Kidney capillary endothelial cell (primary cell): ENCODE data around the gene FOXP3.

Experiments used
- DNase-seq: peaks from one replicate; pipeline ENCODE4 v3.0.0-alpha.2; 2018; ENCODE audit warnings: low spot score

Gene FOXP3

DNA sequence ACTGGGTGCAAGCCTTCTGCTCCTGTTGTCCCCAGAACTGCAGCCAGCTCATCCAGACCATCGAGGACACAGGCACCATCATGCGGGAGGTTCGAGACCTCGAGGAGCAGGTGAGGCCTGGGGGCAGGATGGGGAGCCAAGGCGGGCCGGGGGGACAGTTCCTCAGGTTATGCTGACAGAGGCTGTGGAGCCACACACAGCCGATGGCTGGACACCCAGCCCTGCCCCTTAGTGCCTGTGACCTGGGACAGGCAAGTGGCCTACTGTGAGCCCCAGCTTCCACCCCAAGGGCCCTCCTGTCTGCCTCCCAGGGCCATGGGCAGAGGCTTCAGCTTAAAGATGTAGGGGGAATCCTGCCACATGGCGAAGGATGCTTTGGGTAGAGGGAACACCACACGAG, 14.9 kb downstream of the FOXP3 start:
- DNase-seq = no peak

DNA sequence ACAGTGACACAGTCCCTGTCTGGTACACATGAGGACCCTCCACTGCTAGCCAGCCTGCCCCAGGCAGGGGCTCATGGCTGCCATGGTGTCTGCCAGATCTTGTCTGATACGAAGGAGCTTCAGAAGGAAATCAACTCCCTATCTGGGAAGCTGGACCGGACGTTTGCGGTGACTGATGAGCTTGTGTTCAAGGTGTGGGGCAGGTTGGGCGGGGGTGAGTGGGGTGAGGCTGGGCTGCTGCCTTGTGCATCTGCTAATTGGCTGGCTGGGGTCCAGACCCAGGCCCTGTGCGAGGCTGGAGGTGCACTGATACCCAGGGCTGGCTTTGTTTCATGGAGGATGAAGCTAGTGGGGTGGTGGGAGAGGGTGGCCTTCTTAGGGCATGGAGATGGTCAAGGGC, 15.4 kb downstream of the FOXP3 start:
- DNase-seq = no peak

DNA sequence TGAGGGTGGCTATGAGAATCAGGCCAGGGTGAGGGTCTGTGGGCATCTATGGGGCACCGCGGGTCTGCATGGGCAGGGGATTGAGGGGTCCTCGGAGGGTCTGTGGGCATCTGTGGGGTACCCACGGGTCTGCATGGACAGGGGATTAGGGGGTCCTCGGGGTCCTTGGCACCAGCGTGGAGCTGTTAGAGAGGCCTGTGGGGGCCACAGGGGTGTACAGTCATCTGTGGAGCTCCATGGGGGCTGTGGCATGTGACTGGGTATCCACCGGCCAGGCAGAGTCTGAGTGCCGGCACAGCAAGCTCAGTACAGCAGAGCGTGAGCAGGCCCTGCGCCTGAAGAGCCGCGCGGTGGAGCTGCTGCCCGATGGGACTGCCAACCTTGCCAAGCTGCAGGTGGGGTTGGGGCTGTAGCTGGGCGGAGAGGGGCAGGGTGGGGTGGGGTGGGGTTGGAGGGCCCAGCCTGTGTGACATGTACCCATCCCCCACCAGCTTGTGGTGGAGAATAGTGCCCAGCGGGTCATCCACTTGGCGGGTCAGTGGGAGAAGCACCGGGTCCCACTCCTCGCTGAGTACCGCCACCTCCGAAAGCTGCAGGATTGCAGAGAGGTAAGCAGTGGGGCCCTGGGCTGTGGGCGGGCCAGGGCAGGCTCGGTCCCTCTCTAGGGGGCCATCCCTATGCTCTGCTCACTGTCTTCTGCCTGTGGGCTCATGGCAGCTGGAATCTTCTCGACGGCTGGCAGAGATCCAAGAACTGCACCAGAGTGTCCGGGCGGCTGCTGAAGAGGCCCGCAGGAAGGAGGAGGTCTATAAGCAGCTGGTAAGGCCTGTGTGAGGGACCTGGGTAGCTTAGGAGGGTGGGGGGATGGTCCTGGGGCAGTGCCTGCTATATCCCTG, 16.3 kb downstream of the FOXP3 start:
- no peak for DNase-seq

DNA sequence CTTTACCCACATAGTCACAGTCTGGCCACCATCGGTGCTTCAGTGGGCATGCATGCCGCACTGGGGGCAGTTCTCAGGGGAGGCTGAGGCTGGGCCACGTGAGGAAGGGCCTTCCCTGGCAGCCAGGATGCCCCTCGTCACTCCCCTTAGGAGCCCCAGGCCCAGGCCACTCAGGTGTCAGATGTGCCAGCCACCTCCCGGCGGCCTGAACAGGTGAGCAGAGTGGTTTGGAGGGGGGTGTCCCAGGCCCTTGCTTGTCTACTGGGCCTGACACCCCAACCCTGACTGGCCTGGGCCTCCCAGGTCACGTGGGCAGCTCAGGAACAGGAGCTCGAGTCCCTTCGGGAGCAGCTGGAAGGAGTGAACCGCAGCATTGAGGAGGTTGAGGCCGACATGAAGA, 17.2 kb downstream of the FOXP3 start:
- DNase-seq = no peak

DNA sequence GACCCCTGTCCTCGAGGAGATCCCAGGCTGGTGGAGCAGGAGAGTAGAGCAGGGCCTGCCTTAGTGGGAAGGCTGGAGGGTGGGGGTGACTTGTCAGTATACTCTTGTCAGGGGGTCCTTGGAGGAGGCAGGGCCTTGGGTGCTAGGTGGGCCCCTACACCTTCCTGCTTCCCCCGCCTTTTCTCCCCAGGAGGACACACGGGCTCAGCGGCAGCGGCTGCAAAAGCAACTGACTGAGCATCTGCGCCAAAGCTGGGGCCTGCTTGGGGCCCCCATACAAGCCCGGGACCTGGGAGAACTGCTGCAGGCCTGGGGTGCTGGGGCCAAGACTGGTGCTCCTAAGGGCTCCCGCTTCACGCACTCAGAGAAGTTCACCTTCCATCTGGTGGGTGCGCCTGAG, 18.0 kb downstream of the FOXP3 start:
- DNase-seq = no peak

DNA sequence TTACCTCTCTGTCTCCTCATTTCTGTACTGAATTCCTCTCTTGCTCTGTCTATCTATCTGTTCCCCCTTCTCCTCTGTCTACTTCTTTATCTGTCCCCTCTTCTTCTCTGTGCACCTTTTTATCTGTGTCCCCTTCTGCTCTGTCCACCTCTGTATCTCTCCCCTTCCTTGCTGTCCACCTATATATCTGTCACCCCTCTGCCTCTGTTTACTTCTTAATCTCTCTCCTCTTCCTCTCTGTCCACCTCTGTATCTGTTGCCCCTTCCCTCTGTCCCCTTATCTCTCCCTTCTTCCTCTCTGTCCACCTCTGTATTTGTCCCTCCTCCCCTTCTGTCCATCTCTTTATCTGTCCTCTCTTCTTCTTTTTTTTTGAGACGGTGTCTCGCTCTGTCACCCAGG, 20.3 kb downstream of the FOXP3 start:
- no peak for DNase-seq

- DNase-seq = no peak
These were observed 21.3 kb downstream of the FOXP3 start for GRCh38 chrX:49243166-49243565.

- DNase-seq = no peak
These were observed 21.9 kb downstream of the FOXP3 start for GRCh38 chrX:49242545-49243066.

- no peak for DNase-seq
These were observed 25.8 kb downstream of the FOXP3 start for GRCh38 chrX:49238735-49239134.

DNA sequence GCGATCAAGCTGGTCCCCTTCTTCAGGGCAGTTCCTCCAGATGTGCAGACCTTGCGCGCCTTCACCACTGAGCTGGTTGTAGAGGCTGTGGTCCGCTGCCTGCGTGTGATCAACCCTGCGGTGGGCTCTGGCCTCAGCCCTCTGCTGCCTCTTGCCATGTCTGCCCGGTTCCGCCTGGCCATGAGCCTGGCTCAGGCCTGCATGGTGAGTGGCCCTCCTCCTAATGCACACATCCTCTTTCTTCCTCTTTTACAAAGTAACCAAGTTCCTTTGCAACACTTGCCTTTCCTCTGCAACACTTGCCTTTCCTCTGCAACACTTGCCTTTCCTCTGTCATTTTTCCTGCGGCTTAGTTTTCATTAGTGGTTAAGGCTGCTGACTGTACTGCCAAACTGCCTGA, 27.4 kb downstream of the FOXP3 start:
- DNase-seq = no peak

- DNase-seq = no peak
These were observed 30.5 kb downstream of the FOXP3 start for GRCh38 chrX:49233887-49234555.

DNA sequence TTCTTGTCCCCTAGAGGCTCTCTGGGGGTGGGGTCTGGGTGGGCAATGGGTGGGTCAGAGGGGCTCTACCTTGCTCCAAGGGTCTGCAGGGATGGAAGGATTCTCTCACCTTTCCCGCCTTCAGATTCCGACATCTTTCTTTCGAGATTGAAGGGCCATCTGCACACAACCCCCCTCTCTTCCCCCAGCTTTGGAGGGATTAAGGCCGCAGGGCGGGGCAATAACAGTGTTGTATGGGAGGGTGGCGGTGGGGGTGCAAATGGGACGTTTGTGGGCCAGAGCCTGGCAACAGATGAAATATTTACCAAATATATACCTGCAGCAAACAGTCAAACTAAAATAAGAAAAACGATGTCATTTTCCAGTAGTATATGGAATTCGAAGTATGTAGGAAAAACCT, 31.3 kb downstream of the FOXP3 start, which contains the start of gene CACNA1F:
Gene CACNA1F, minus strand, starts transcription at position 165 of the 400 bp plus-strand sequence. Its CDS starts 31 bp downstream, at position 134.
- no peak for DNase-seq

DNA sequence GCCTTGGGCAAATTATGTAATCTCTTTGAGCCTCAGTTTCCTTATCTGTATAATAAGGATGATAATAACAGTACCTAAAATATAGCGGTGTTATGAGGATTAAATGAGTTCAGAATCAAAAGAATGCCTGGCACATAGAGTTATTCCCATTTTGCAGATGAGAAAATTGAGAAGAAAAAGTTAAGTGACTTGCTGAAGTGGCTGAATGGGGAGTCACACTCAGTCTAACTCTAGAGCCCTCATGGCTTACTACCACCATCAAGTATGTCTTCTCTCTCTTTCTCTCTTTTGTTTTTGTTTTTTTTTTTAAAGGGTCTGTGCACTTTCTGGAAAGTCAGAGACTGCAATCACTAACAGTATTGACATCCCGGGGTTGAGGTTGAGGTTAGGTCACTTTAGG, 32.0 kb downstream of the FOXP3 start:
- no peak for DNase-seq

- no peak for DNase-seq
These were observed 33.0 kb downstream of the FOXP3 start for GRCh38 chrX:49231333-49232000.

- no peak for DNase-seq
These were observed 33.8 kb downstream of the FOXP3 start for GRCh38 chrX:49230500-49231232.

DNA sequence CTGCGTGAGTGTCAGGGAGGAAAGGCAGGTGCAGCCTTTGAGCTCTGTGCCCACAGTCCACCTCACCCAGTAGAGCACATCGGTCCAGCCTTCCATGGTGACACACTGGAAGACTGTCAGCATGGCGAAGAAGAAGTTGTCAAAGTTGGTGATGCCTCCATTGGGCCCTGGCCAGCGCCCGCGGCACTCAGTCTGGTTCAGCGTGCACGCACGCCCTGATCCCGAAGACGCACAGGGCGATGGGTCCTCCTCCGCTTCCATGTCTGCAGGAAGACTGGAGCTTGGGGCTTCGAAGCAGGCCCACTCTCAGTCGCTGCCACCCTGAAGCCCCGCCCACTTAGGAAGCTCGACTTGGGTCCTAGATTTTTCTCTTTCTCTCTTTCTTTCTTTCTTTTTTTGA, 36.3 kb downstream of the FOXP3 start:
- no peak for DNase-seq

GRCh38 chrX:49227726-49228125, 36.8 kb downstream of the FOXP3 start:
- no peak for DNase-seq

DNA sequence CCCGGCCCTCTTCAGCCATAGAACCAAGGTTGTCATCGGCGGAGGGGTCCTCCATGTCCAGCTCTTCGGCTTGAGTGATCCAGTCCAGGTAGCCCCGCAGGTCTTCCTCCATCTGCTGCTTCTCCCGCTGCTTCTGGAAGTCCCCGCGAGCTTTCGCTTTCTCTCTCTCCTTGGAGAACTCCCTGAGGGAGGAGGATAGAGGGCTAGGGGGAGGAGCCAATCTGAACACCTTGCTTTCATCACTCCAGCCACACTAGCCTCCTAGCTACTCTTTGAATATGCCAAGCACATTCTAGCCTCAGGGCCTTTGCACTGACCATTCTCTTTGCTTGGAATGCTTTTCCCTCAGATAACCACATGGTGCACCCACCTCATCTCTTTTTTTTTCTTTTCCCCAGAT, 37.6 kb downstream of the FOXP3 start:
- no peak for DNase-seq

DNA sequence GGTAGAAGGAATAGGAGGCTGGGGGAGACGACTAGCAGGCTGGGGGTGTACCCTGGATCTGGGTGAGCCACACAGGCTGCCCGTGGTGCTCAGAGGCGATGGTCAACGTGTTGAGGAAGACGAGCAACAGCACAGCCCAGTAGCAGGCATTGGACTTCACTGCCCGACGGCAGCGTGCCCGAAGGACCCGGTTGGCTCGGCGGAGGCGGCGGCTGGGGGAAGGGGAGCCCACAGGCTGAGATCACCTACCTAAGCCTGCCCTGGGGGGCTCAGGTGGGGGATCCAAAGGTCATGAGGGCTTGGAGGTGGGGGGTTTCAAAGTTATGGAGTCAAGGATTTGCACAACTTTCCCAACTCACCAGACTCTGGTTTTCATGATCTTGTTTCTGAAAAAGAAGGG, 38.7 kb downstream of the FOXP3 start:
- no peak for DNase-seq

DNA sequence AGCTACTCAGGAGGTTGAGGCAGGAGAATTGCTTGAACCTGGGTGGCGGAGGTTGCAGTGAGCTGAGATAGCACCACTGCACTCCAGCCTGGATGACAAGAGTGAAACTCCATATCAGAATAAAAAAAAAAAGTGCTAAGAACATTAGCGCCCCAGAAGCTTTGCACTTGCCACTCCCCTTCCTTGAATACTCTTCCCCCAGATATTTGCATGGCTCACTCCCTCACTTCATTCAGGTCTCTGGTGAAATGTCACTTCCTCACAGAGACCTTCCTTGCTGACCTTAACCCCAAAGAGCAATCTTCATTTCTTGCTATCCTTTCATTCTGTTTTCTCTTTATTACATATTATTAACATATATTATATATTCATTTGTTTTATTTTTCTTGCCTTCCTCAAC, 42.6 kb downstream of the FOXP3 start:
- no peak for DNase-seq

DNA sequence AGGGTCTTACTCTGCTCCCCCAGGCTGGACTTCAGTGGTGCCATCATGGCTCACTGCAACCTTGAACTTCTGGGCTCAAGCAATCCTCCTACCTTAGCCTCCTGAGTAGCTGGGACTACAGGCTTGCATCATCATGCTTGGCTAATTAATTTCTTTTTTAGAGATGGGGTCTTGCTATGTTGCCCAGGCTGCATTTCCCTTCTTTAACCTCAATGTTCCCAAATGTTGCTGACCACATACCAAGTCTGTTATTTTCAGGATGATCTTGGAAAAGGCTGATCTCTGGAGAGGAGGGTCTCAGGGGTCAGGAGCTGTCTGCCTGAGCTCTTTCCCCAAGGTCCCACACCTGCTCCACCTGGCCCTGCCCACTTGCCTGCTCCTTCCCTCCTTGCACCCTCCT, 44.4 kb downstream of the FOXP3 start:
- no peak for DNase-seq

DNA sequence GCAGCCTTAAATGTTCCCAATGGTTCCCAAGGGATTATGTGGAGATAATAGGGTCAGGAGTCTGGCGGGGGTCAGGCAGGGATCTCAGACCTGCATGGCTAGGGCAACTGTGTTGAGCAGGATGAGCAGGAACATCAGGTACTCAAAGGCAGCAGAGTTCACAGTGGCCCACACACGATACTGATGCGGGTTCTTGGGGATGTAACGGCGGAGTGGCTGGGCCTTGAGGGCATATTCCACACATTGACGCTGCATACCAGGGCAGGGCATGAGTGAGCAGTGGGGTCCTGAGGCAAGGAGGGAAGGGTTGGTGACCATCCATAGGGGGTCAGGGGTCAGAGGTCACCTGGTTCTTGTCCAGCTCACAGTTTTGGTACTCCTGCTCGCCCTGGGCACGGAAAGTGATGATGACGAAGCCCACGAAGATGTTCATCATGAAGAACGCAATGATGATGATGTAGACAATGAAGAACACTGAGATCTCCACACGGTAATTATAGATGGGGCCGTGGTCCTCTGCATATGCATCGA, 49.4 kb downstream of the FOXP3 start:
- no peak for DNase-seq
